H1 (cell line): ENCODE measurements around the gene CYP46A1. TPM values are rescaled to one million over a fixed set of nuclear protein-coding genes. Genes with fewer than 3 reads are reported as not detected.

Experiments
- BCL11A ChIP-seq, 2 experiments: IDR thresholded peaks; one replicate each; pipeline ENCODE4 v1.6.1; 2011; ENCODE audit warnings: low read depth in 2 of 2, low read length in 2 of 2, mild to moderate bottlenecking in 2 of 2
- CTBP2 ChIP-seq: IDR thresholded peaks from 2 replicates; pipeline ENCODE4 v1.7.0; 2011; ENCODE audit warnings: borderline replicate concordance, mild to moderate bottlenecking, moderate library complexity, mixed read lengths, low read length; ENCODE audit not compliant: insufficient read depth, insufficient read length
- EZH2 ChIP-seq: fragments of 200-600 bp; sonication (generic); IDR thresholded peaks from 2 replicates; pipeline ENCODE4 v1.7.1; 2012; ENCODE audit warnings: low read depth, mild to moderate bottlenecking, moderate library complexity, low read length, inconsistent platforms; ENCODE audit not compliant: severe bottlenecking
- HDAC6 ChIP-seq: IDR thresholded peaks from one replicate; pipeline ENCODE4 v1.7.1; 2012; ENCODE audit warnings: low read depth, mild to moderate bottlenecking, inconsistent platforms, low read length, moderate library complexity
- JUND ChIP-seq: IDR thresholded peaks from 2 replicates; pipeline ENCODE4 v1.6.1; 2011; ENCODE audit warnings: mild to moderate bottlenecking, improper control_type of control experiment, low read length
- RAD21 ChIP-seq, 2 experiments: IDR thresholded peaks in 1 of 2; conservative IDR thresholded peaks in 1 of 2; 2 replicates each; pipeline ENCODE4 v1.6.1; 2011; ENCODE audit warnings: low read depth in 2 of 2, low read length in 2 of 2, improper control_type of control experiment in 1 of 2, inconsistent platforms in 1 of 2, mild to moderate bottlenecking in 1 of 2, moderate library complexity in 1 of 2
- RFX5 ChIP-seq: IDR thresholded peaks from 2 replicates; pipeline ENCODE4 v1.6.1; 2011; ENCODE audit warnings: low read depth, low read length, improper control_type of control experiment, borderline replicate concordance
- SRF ChIP-seq: IDR thresholded peaks from 2 replicates; pipeline ENCODE4 v1.6.1; 2011; ENCODE audit warnings: mild to moderate bottlenecking, low read depth, low read length, moderate library complexity
- TEAD4 ChIP-seq: IDR thresholded peaks from 2 replicates; pipeline ENCODE4 v1.6.1; 2012; ENCODE audit warnings: low read depth, low read length, inconsistent platforms, mixed read lengths
- polyA plus RNA-seq, 7 experiments: library from polyadenylated mRNA; depleted of rRNA in 3 of 7; stranded (reverse) in 5 of 7; unstranded in 2 of 7; fragments of >200 nt in 5 of 7; fragments of 200-250 nt in 2 of 7; gene quantifications; 1 replicate in 5 of 7; 2 replicates in 1 of 7; 4 replicates in 1 of 7; pipeline versions ENCODE4 v1.2.1 to v1.2.3, GENCODE V29; 2011 to 2013; ENCODE audit warnings: missing spikeins in 2 of 7, mixed read lengths in 2 of 7
- total RNA-seq: library from RNA; stranded (reverse); fragmentation: NEBNext Ultra II Directional; extraction: Animal tissue kit (Norgen Biotek cat#: 25700); gene quantifications from 2 replicates; pipeline ENCODE4 v1.2.1, GENCODE V29; 2021

Gene CYP46A1
- total and polyA plus RNA-seq, 2 of the 8 experiments (the other 6 are each of a cell fraction or from before 2014, with no cell fraction given) = 0.41 to 1.3 TPM

DNA sequence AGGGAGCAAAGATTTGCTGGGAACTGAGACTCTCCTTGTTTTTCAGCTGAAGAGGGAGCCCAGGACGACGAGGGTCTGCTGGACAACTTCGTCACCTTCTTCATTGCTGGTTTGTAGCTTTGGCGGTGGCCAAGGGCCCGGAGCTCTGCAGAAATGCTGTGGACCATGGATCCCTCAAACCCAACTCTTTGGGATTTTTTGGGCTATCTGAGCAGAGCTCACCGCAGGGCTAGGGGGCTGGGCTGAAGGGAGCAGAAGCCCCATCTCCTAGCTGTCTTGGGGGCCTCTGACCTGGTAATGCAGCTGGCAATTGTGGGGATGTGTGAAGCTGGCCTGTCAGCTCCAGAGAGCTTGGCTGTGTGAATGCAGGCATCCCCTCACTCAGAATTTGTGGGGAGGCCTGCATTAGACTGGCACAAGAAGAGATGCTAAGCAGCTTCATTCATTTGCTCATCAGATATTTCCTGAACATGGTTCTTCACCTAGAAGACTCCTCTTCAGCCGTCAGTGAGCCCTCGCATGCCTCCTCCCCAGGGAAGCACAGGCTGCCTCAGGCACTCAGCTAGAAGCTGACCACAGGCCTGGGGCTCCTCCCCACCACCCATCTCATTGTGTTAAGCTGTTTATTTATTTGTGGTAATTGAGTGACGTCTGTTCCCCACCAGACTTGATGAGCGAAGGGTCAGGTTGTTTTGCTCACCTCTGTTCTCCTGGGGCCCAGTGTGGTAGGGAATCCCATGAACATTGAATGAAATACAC is 32.2 kb downstream of the CYP46A1 start (continued):
- TF ChIP-seq JUND (no peak), RFX5 (no peak), CTBP2 (no peak), RAD21 (IDR thresholded peaks at IDR 0.05 in 1 of 2, conservative IDR thresholded peaks at IDR 0.05 in 1 of 2; ENCODE audit: low read depth in 2 of 2, low read length in 2 of 2) (no peak), TEAD4 (no peak), SRF (no peak), BCL11A (IDR thresholded peaks at IDR 0.05; ENCODE audit: low read depth in 2 of 2, low read length in 2 of 2) (no peak), HDAC6 (no peak), EZH2 (no peak)
